Ovary (tissue), 9 donors: ENCODE data around the gene ZNF804B. TPM values are rescaled to one million over a fixed set of nuclear protein-coding genes. Genes with fewer than 3 reads are reported as not detected.

Source experiments
- DNase-seq, 5 donors: peaks; one replicate each; pipeline ENCODE4 v3.0.0-alpha.2; 2019 to 2020
- H3K27ac ChIP-seq, 2 donors: fragments of 200-600 bp; one replicate each; pipeline versions ENCODE4 v1.5.1 to v1.8.0; 2019 to 2022
- H3K27me3 ChIP-seq: fragments of 200-600 bp; one replicate; pipeline ENCODE4 v1.8.0; 2022
- H3K36me3 ChIP-seq: fragments of 200-600 bp; sonication (generic); one replicate; pipeline ENCODE4 v1.5.1; 2019
- H3K4me1 ChIP-seq: one replicate; pipeline ENCODE4 v1.8.1; 2013; ENCODE audit warnings: mild to moderate bottlenecking, moderate library complexity; ENCODE audit not compliant: insufficient read depth
- H3K4me3 ChIP-seq: fragments of 200-600 bp; sonication (generic); one replicate; pipeline ENCODE4 v1.5.1; 2017
- H3K9me3 ChIP-seq, 2 donors: fragments of 200-600 bp in 1 of 2; sonication (generic) in 1 of 2; one replicate each; pipeline versions ENCODE4 v1.5.1 to v1.8.1; 2013 to 2019; ENCODE audit warnings: mild to moderate bottlenecking in 1 of 2, moderate library complexity in 1 of 2
- CTCF ChIP-seq, 3 donors: fragments of 450-650 bp in 2 of 3; fragments of 200-600 bp in 1 of 3; IDR thresholded peaks; one replicate each; pipeline versions ENCODE4 v1.5.1 to v1.8.0; 2016 to 2022; ENCODE audit warnings: antibody characterized with exemption in 3 of 3, mild to moderate bottlenecking in 1 of 3
- EP300 ChIP-seq: sonication (generic); formaldehyde crosslinking; IDR thresholded peaks from one replicate; pipeline ENCODE4 v1.6.1; 2017; ENCODE audit warnings: antibody characterized with exemption
- POLR2A ChIP-seq: fragments of 450-650 bp; IDR thresholded peaks from one replicate; pipeline ENCODE4 v1.6.1; 2017; ENCODE audit warnings: antibody characterized with exemption, mild to moderate bottlenecking, moderate library complexity
- WGBS, 3 donors: extraction: QIAGEN DNeasy Blood & Tissue Kit in 1 of 3; methylation state at CpG; one replicate each; pipeline versions ENCODE4 v1.1.5 to v1.1.7; 2013 to 2017; 5-methylcytosine and 5-hydroxymethylcytosine counted together
- intact Hi-C, 4 donors: fragments of 100-400 bp; cut with DNase I; formaldehyde crosslinking; loops; one replicate each; pipeline versions ENCODE4 v1.11.0 to v1.15.1; 2022 to 2023
- polyA plus RNA-seq, 2 donors: library from polyadenylated mRNA; stranded (reverse); fragments of 200-250 nt in 1 of 2; fragments of 350-450 nt in 1 of 2; fragmentation: Illumina TruSeq in 1 of 2; extraction: RNeasy Lipid Tissue Mini Kit (QIAGEN cat#74804) in 1 of 2; gene quantifications; one replicate each; pipeline ENCODE4 v1.2.3, GENCODE V29; 2013 to 2014
- total RNA-seq, 7 donors: library from RNA; depleted of rRNA in 2 of 7; stranded (reverse); fragments of >200 nt in 2 of 7; fragmentation: NEBNext Ultra II Directional in 3 of 7; extraction: Animal tissue kit (Norgen Biotek cat#: 25700) in 3 of 7; gene quantifications; one replicate each; pipeline versions ENCODE4 v1.1.0 to v1.2.4, GENCODE V29; 2016 to 2023
- donor health status: DM: no; HTN: no; CAD: no; lungs with moderate emphysema.
- donor health status: DM: no; HTN: no; CAD: no.
- donor health status: Bipolar disorder and iron deficiency.
- donor health status: DM: yes; HTN: yes; CAD: no.
- donor health status: DM: no; HTN: no; CAD: no.
- donor health status: DM: yes; HTN: yes; CAD: no.

ZNF804B gene
- total and polyA plus RNA-seq, 9 donors: 0.08 to 0.28 (median 0.25) TPM; not detected in 6

- no peak overlapping the region for H3K4me3 ChIP-seq
- no peaks in the 10 kb centered on the region for H3K27me3 ChIP-seq
- DNase-seq: no peak
- H3K4me1 ChIP-seq: no peaks in the 10 kb centered on the region
- TF ChIP-seq CTCF (IDR thresholded peaks at IDR 0.05) (no peak), POLR2A (no peak), EP300 (no peak)
- no peak overlapping the region for H3K27ac ChIP-seq
- H3K9me3 ChIP-seq: no peaks in the 10 kb centered on the region
- WGBS, 3 donors: 33 to 55% (median 41%) methylated on average over 3 of the region's 3 CpGs
- intact Hi-C loops: no loop called here
- no peaks in the 10 kb centered on the region for H3K36me3 ChIP-seq
Observed at GRCh38 chr7:89077992-89078391, 318.5 kb downstream of the ZNF804B start.

- 88 to 93% (median 89%) methylated on average over 2 of the region's 2 CpGs for WGBS, 3 donors
- intact Hi-C loops: no loop called here
Observed at GRCh38 chr7:89085580-89085979, 326.1 kb downstream of the ZNF804B start.

GRCh38 chr7:89091550-89091949 is 332.1 kb downstream of the ZNF804B start:
- DNase-seq: no peak
- TF ChIP-seq CTCF (IDR thresholded peaks at IDR 0.05) (no peak), POLR2A (no peak), EP300 (no peak)

More at GRCh38 chr7:89085580-89085979, 326.1 kb downstream of the ZNF804B start:
- no peak overlapping the region for H3K4me3 ChIP-seq
- no peaks in the 10 kb centered on the region for H3K27me3 ChIP-seq
- H3K9me3 ChIP-seq: no peaks in the 10 kb centered on the region
- no peak overlapping the region for H3K27ac ChIP-seq
- TF ChIP-seq EP300 (no peak), CTCF (IDR thresholded peaks at IDR 0.05) (no peak), POLR2A (no peak)
- no peak for DNase-seq
- H3K36me3 ChIP-seq: no peaks in the 10 kb centered on the region
- H3K4me1 ChIP-seq: no peaks in the 10 kb centered on the region

GRCh38 chr7:89094269-89094668 is 334.8 kb downstream of the ZNF804B start:
- H3K27me3 ChIP-seq: no peaks in the 10 kb centered on the region
- H3K4me1 ChIP-seq: no peaks in the 10 kb centered on the region
- H3K9me3 ChIP-seq: no peaks in the 10 kb centered on the region
- no peak for DNase-seq
- H3K4me3 ChIP-seq: no peak overlapping the region
- 89 to 95% (median 91%) methylated on average over 3 of the region's 3 CpGs for WGBS, 3 donors
- H3K27ac ChIP-seq: no peak overlapping the region
- TF ChIP-seq EP300 (no peak), POLR2A (no peak), CTCF (IDR thresholded peaks at IDR 0.05) (no peak)
- intact Hi-C loops: no loop called here
- no peaks in the 10 kb centered on the region for H3K36me3 ChIP-seq

More at GRCh38 chr7:89091550-89091949, 332.1 kb downstream of the ZNF804B start:
- intact Hi-C loops: no loop called here
- Histone ChIP-seq H3K4me1 (no peaks in the 10 kb centered on the region), H3K4me3 (no peak overlapping the region), H3K27me3 (no peaks in the 10 kb centered on the region), H3K36me3 (no peaks in the 10 kb centered on the region), H3K9me3 (no peaks in the 10 kb centered on the region), H3K27ac (no peak overlapping the region)
- 90 to 93% (median 91%) methylated on average over 1 of the region's 1 CpG for WGBS, 3 donors
